NCI-H82 treated with DMSO at 0.1 percent for 48 hours (cell line): Measurements from ENCODE around the gene ANKFN1.
A peak's percentile ranks its signal among the peaks of the same experiment; 100 is the strongest.
"Not testable (repeated sequence)": the region's sequence is repeated elsewhere in the genome, so short reads cannot be mapped to it uniquely, and the experiment has no call there.

ENCODE experiments used
- DNase-seq: peaks from one replicate; lab custom pipeline; 2025; ENCODE audit not compliant: unreplicated experiment; lab: John Stamatoyannopoulos, UW

ANKFN1 gene

GRCh38 chr17:56288786-56289185 is 135.5 kb downstream of the ANKFN1 start:
- DNase-seq = not testable (repeated sequence)

GRCh38 chr17:56289321-56289720 is 136.0 kb downstream of the ANKFN1 start:
- no peak for DNase-seq

GRCh38 chr17:56290101-56290801 is 137.0 kb downstream of the ANKFN1 start:
- no peak for DNase-seq

- DNase-seq = no peak
Observed at GRCh38 chr17:56290802-56291118, 137.5 kb downstream of the ANKFN1 start.

GRCh38 chr17:56291226-56291805 is 138.0 kb downstream of the ANKFN1 start:
- no peak for DNase-seq

- DNase-seq = no peak
Observed at GRCh38 chr17:56292010-56292409, 138.7 kb downstream of the ANKFN1 start.

- no peak for DNase-seq
Observed at GRCh38 chr17:56292578-56292977, 139.3 kb downstream of the ANKFN1 start.

- no peak for DNase-seq
Observed at GRCh38 chr17:56297184-56297583, 143.9 kb downstream of the ANKFN1 start.

GRCh38 chr17:56298846-56299245 is 145.6 kb downstream of the ANKFN1 start:
- no peak for DNase-seq

GRCh38 chr17:56300144-56300543 is 146.9 kb downstream of the ANKFN1 start:
- no peak for DNase-seq

GRCh38 chr17:56305007-56305406 is 151.7 kb downstream of the ANKFN1 start:
- no peak for DNase-seq

GRCh38 chr17:56309897-56310296 is 156.6 kb downstream of the ANKFN1 start:
- no peak for DNase-seq

GRCh38 chr17:56310782-56311181 is 157.5 kb downstream of the ANKFN1 start:
- no peak for DNase-seq

- DNase-seq = no peak
Observed at GRCh38 chr17:56313201-56313600, 159.9 kb downstream of the ANKFN1 start.

GRCh38 chr17:56314026-56314425 is 160.8 kb downstream of the ANKFN1 start:
- no peak for DNase-seq

- no peak for DNase-seq
Observed at GRCh38 chr17:56314984-56315602, 161.8 kb downstream of the ANKFN1 start.

- no peak for DNase-seq
Observed at GRCh38 chr17:56316604-56317003, 163.3 kb downstream of the ANKFN1 start.

- no peak for DNase-seq
Observed at GRCh38 chr17:56317351-56318208, 164.3 kb downstream of the ANKFN1 start.

- DNase-seq = peak; percentile 67
Observed at GRCh38 chr17:56319531-56319930, 166.3 kb downstream of the ANKFN1 start.

GRCh38 chr17:56320443-56320842 is 167.2 kb downstream of the ANKFN1 start:
- no peak for DNase-seq

GRCh38 chr17:56322991-56323390 is 169.7 kb downstream of the ANKFN1 start:
- no peak for DNase-seq

GRCh38 chr17:56324676-56325075 is 171.4 kb downstream of the ANKFN1 start:
- no peak for DNase-seq
